ENCODE results near the gene ZMYM4.

DNA sequence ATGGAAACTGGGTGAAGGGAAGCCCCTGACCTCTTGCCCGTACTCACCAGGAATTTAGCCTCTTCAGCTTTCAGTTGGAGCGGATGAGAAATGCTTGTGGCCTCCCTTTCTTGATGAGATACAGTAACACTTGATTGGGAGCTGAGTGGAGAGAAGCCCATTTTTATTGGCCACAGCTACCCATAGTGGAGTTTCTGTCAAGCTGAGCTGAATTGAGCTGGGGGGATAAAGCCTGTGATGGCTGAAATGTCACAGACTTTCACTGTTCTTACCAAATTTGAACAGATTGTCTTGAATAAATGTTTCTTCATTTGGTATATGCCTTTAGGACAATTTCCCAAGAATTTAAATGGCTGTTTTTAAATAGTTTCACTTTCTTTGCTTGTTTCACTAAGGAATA is 125.9 kb downstream of the ZMYM4 start:
- TF ChIP-seq CTCF (IDR thresholded peaks at IDR 0.05 in 2 of 3, conservative IDR thresholded peaks at IDR 0.05 in 1 of 3; ENCODE audit: control insufficient read depth in 2 of 3, extremely low read depth in 1 of 3, insufficient read depth in 1 of 3, low read depth in 3 of 3, low read length in 3 of 3), result no peak
- no peak for TF ChIP-seq WRNIP1 (IDR thresholded peaks at IDR 0.05; ENCODE audit: borderline replicate concordance, low read depth, low read length)
- no peak for TF ChIP-seq YBX1 (IDR thresholded peaks at IDR 0.05)
- no peak for TF ChIP-seq TCF12 (IDR thresholded peaks at IDR 0.05; ENCODE audit: low read depth, low read length)
- no peak for TF ChIP-seq POLR2A (IDR thresholded peaks at IDR 0.05; ENCODE audit: low read depth, low read length)
- TF ChIP-seq, protein P1, sequence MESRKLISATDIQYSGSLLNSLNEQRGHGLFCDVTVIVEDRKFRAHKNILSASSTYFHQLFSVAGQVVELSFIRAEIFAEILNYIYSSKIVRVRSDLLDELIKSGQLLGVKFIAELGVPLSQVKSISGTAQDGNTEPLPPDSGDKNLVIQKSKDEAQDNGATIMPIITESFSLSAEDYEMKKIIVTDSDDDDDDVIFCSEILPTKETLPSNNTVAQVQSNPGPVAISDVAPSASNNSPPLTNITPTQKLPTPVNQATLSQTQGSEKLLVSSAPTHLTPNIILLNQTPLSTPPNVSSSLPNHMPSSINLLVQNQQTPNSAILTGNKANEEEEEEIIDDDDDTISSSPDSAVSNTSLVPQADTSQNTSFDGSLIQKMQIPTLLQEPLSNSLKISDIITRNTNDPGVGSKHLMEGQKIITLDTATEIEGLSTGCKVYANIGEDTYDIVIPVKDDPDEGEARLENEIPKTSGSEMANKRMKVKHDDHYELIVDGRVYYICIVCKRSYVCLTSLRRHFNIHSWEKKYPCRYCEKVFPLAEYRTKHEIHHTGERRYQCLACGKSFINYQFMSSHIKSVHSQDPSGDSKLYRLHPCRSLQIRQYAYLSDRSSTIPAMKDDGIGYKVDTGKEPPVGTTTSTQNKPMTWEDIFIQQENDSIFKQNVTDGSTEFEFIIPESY (IDR thresholded peaks at IDR 0.05), result no peak
- TF ChIP-seq POLR2AphosphoS5 (IDR thresholded peaks at IDR 0.05; ENCODE audit: low read length), result no peak
- TF ChIP-seq ZNF24 (IDR thresholded peaks at IDR 0.05), result no peak

All from GM12878 (cell line).